NOMO-1 treated with DMSO at 0.1 percent for 48 hours (cell line): Measurements from ENCODE around the gene ZNF830.
A peak's percentile ranks its signal among the peaks of the same experiment; 100 is the strongest.
"Not testable (repeated sequence)": the region's sequence is repeated elsewhere in the genome, so short reads cannot be mapped to it uniquely, and the experiment has no call there.

Source experiments
- DNase-seq: peaks from one replicate; lab custom pipeline; 2025; ENCODE audit not compliant: unreplicated experiment; lab: John Stamatoyannopoulos, UW

ZNF830 gene

DNA sequence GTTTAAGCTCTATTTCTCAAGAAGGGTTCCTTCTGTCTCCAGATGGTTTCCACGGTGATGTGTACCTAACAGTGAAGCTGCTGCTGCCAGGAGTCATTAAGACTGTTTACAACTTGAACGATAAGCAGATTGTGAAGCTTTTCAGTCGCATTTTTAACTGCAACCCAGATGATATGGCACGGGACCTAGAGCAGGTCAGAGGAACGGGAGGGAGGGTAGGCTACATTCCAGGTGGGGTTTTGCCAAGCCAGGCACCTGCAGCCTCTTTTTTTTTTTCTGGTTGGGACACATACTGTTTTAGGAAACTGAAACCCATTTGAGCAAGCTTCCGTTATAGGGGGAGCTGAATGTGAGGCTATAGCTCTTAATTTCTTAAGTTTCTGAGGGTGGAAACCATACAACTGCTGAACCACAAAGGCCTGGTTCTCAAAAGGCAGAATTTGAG is 29.6 kb downstream of the ZNF830 start:
- DNase-seq: no peak

DNA sequence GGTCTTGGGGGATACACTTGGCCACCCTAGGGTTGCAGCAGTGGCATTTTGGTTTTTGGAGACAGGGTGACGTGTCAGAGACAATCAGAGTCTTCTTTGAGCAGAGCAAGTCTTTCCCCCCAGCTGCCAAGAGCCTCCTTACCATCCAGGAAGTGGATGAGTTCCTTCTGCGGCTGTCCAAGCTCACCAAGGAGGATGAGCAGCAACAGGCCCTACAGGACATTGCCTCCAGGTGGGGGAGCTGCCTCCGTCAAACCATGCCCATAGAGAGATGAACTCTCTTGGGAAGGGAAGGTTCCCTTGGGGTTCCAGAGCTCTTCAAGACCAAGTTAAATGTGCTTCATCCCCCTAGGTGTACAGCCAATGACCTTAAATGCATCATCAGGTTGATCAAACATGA is 30.3 kb downstream of the ZNF830 start:
- DNase-seq: no peak

DNA sequence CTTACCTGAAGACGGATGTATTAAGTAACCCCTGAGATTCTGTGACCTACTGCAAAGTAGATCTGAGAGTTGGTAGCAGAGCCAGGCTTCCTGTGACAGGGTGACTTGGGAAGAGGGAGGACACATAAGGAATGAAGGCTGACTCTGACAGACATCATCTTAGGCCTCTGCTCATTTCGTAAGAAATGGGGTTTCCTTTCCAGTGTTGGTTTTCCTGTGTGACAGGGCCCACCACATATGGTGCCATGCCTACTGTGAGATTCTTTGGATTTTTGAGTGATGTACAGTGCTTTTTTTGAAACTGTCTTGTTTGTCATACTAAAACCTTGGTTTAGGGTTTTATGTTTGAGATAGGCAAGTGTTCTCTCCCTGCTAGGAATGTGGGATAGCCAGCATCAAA is 31.7 kb downstream of the ZNF830 start:
- no peak for DNase-seq

DNA sequence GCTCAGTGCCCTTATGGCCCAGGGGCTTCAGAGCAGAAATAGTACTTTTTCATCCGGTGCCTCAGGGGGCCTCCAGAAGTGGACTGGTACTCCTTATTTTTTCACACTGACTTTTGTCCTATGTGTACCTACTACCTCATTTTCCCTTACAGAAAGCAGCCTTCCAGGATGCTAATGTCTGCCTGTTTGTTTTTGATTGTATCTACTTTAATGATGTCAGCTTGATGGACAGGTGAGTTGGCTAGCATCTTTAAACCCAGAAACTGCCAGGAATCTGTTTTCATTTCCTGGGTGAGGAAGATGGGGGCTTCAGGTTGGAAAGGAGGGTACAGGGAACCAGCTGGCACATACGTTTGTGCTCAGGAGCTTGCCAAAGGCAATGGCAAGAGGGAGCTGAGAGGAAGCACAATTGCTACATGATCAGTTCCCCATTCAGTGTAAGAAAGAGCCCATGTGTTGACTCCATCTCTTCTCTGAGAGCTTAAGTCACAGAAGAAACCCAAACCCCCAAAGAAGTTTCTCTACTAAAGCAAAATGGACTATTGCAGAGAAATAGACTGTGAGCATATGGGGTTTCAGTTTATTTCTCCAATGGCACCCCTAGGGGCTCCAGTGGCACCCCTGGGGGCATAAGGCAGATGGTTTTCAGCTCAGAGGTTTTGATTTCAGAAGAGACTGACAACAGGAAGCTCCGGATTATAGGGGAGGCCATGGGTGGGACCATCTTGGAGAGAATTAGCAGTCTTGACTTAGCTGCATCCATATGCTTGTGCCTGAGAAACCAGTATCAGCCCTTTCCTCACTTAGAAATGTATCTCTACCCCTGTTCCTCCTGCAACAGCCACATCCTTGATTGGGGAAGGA is 35.3 kb downstream of the ZNF830 start:
- no peak for DNase-seq

DNA sequence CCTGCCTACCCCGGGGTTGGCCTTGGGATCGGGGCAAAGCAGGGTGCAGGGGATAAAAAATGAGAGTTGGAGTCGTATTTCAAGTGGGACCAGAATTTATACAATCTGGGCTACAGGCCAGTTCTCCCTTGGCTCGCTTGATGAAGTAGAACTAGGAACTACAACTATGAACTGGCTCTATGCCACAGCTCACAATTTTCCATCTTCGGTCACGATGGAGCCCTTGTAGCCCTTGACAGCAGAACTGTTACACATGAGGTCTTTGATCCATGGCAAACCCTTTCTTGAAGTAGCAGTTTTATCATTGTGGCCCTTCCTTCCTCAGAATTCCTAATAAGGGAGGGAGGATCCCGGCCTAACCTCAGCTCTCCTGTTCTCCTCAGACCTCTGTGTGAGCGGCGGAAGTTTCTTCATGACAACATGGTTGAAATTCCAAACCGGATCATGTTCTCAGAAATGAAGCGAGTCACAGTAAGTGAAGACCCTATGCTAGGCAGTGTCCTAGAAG is 36.1 kb downstream of the ZNF830 start:
- no peak for DNase-seq

DNA sequence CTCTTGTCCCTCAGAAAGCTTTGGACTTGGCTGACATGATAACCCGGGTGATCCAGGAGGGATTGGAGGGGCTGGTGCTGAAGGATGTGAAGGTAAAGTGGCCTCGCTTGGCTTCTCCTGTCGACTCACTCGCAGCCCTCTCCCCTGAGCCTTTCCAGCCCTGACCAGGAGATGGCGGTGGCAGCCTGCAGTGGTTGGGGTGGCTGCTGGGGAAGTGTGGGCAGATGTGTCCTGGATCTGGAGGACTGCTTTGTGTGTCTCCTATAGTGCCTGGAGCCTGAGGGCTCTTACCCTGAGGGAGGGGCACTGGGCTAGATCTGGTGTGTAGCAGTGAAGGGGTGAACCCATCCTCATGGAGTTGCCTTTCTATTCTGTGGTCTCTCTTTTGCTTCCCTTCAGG is 36.9 kb downstream of the ZNF830 start:
- DNase-seq: peak; percentile 52

DNA sequence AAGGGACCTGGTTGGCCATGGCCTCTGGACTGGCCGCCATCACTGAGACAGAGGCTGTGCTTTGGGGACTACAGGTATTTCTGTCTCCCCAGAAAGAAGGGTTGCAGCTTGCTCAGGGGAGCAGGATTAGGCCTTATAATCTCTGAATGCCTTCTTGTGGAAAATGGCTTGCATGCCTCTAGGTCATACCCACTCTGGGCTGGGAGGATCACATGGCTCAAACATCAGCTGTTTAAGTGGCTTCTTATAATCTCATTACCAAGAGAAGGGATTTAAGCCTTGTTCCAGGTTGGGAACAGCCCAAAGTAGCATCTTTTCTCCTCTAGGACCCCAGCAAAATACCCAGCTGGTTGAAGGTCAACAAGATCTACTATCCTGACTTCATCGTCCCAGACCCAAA is 38.1 kb downstream of the ZNF830 start:
- DNase-seq: no peak

DNA sequence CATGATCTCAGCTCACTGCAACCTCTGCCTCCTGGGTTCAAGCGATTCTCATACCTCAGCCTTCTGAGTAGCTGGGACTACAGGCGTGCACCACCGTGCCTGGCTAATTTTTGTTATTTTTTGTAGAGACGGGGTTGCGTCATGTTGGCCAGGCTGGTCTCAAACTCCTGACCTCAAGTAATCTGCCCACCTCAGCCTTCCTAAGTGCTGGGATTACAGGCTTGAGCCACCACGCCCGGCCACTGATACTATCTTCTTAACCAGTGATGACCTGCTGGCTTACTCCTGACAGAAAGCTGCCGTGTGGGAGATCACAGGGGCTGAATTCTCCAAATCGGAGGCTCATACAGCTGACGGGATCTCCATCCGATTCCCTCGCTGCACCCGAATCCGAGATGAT is 39.6 kb downstream of the ZNF830 start:
- not testable (repeated sequence) for DNase-seq

DNA sequence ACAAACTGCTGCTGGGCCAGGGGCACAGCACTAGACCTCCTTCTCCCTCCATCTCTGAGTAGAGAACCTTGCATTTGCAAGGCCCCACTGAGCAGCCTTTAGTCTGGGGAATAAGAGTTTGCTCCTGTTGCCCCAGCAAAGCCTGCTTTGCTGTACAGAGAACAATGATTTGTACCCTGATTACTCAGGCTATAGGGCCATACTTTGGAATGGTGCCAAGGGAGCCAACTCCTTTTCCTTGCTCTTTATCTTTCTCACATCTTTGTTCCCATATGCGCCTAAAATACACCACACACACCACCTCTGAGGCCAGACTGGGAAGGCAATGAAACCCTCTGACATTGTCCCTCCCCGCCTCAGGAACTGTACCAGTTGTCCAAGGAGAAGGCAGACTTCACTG is 40.2 kb downstream of the ZNF830 start:
- no peak for DNase-seq

DNA sequence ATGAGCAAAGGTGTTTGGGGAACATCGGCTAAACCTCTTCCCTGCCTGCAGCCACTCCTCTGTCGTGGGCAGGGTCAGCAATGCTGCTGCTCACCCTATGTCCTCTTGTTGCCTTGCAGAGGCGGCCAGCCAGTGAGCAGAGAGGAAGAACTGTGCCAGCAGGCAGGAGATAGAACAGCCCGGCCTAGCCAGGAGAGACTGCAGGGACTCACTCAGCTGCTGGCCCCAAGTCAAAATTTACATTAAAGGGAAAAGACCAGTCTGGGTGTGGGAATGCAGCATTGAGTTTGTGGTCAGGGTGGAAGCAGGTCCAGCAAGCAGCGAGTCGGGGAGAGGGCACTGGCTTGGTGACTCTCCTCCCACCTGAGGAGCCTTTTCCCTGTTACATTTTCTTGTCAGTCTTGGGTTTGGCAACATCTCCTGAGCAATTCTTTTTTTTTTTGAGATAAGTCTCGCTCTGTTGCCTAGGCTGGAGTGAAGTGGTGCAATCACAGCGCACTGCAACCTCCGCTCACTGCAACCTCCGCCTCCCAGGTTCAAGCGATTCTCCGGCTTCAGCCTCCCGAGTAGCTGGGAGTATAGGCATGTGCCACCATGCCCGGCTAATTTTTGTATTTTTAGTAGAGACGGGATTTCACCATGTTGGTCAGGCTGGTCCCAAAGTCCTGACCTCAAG is 41.7 kb downstream of the ZNF830 start:
- DNase-seq: no peak

DNA sequence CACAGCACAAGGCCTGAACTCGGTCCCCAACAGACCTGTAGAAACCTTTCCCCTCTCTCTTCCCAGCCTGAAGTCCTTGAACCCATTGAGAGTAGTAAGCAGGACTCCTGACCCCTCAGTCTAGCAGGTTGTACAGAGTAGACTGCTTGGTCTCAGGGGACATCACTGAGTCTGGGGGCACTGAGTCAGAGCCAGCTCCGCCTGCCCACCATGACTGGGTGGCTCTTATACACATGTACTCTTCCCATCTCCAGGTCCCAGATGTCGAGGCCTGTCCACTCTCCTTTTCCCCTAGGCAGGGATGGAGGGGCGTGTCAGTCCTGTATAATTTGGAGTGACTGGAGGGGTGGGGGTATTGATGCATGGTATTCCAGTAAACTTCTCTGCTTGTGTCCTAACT is 42.4 kb downstream of the ZNF830 start:
- DNase-seq: no peak

DNA sequence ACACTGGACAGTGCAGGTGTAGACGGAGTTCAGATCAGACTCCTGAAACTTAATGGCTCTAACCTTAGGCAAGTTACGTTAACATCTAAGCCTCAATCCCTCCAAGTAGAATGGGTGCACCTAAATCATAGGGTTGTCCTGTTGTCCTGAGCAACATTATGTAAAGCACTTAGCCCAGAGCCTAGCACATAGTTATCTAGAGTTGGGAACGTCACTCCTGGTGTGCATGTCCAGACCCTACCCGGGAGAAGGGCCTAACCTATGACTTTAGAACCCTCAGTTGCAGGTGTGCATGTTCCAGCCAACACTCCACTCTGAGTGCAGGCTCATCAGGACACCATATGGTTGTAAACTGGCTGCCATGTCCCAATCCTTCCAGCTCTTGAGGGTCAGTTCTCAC is 45.0 kb downstream of the ZNF830 start:
- no peak for DNase-seq

DNA sequence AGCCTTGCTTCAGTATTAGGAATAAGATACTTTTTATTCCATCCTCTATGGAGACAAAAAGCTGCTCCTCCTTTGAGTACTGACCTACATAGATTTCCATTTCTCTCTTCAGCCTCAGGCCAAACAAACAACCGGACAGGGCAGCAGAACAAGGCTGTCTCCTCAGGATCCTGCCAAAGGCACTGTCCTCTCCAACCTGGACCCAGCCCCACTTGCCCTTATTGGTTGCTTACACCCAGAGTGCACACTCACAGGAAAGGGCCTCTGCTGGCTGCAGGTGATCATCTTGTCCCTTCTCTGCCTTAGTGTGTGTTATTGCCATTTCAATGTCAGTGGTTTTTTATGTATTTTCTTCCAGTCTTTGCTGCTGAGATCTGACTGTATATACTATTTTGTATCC is 45.6 kb downstream of the ZNF830 start:
- no peak for DNase-seq

DNA sequence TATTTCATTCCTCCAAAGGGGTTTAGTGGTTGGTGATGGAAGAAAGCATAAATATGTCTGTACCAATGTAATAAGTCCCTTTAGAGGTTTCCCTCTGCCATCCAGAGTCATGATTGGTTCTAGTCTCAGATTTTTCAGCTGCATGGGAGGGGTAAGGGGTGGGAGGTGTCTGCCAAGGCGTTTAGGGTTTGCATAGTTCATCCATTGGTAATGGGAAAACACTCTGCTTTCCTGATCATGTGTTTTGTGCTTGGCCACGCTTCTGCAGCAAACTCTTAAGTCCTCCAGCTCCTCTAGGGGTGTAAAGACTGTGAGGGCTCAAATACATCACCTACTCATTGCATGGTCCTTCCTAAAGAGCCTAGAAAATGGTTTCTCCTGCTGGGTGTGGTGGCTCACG is 48.8 kb downstream of the ZNF830 start:
- DNase-seq: no peak

DNA sequence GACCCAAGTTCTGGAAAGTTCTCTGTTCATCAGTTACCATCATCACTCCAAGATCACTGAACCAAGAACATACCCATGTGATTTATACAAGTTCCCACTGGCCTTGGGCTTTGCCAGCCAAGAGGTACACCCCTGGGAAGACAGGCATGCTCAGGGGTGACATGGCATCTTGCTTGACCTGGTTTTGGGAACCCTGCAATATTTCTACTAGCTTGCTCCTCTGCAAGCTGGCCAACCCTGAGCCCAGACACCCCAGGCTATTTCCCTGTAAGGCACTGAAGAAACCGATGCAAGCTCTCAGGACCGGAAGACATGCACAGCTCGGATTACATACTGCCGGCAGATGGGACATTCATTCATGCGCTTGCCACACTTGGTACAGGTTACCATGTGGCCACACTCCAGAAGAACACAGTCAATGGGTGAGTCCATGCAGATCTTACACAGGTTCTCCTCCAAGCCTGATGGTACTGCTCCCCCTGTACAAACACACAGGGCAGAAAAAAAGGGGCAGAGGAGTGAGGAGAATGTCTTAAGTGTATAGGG is 50.4 kb downstream of the ZNF830 start:
- no peak for DNase-seq
